ENCODE results near the gene FAM47E. TPM values are rescaled to one million over a fixed set of nuclear protein-coding genes. Genes with fewer than 3 reads are reported as not detected.

The FAM47E gene
- total and polyA plus RNA-seq, 4 donors, result 0.85 to 2.5 (median 1.7) TPM

DNA sequence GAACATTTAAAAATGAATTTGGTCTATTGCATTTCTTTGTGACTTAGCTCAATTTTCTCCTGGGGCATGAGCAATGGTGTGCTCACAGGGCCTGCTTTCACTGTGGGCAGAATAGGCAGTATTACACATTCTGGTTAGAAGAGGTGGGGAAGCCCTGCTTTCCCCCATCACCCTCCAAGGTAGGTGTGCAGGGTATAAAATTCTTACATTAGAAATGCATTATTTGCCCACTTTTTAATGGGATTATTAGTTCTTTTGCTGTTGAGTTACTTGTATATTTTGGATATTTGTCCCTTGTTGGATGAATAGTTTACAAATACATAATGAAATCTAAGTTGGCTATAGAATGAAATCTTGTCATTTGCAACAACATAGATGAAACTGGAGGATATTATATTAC is 46.7 kb downstream of the FAM47E start:
- Histone ChIP-seq H3K9ac (ENCODE audit: low read depth in 1 of 2, low read length in 2 of 2) (no peak overlapping the region), H3K9me3 (ENCODE audit: control insufficient read depth in 4 of 4, low read length in 3 of 4) (no peaks in the 10 kb centered on the region), H3K4me1 (ENCODE audit: control insufficient read depth in 4 of 4, insufficient read depth in 4 of 4, low read length in 3 of 4) (peaks cover 3 to 14% (median 8%) of the 10 kb centered on the region in 4 donors), H3K27me3 (ENCODE audit: control insufficient read depth in 4 of 4, insufficient read depth in 4 of 4, low read length in 3 of 4) (no peaks in the 10 kb centered on the region), H3K36me3 (ENCODE audit: control insufficient read depth in 4 of 4, insufficient read depth in 3 of 4, low read depth in 1 of 4, low read length in 3 of 4) (peaks cover 0 to 3% (median 0%) of the 10 kb centered on the region in 4 donors), H3K27ac (ENCODE audit: low read depth in 1 of 2, low read length in 2 of 2) (no peak overlapping the region), H3K4me3 (ENCODE audit: low read depth in 1 of 3, low read length in 3 of 3) (no peak overlapping the region)
- DNase-seq (ENCODE audit: low spot score), result no peak
- TF ChIP-seq JUND (IDR thresholded peaks at IDR 0.05) (no peak), RAD21 (IDR thresholded peaks at IDR 0.05) (no peak), RXRA (IDR thresholded peaks at IDR 0.05) (no peak), SP1 (IDR thresholded peaks at IDR 0.05) (no peak), HNF4G (IDR thresholded peaks at IDR 0.05) (no peak), YY1 (IDR thresholded peaks at IDR 0.05) (no peak), GABPA (IDR thresholded peaks at IDR 0.05 in 1 of 2, conservative IDR thresholded peaks at IDR 0.05 in 1 of 2) (no peak), FOXA1 (IDR thresholded peaks at IDR 0.05) (no peak), NR2F2 (IDR thresholded peaks at IDR 0.05) (no peak), HNF4A (conservative IDR thresholded peaks at IDR 0.05) (no peak), TAF1 (conservative IDR thresholded peaks at IDR 0.05) (no peak)
- TF ChIP-seq, protein P1, sequence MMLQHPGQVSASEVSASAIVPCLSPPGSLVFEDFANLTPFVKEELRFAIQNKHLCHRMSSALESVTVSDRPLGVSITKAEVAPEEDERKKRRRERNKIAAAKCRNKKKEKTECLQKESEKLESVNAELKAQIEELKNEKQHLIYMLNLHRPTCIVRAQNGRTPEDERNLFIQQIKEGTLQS (IDR thresholded peaks at IDR 0.05), result no peak
- TF ChIP-seq, protein P2, sequence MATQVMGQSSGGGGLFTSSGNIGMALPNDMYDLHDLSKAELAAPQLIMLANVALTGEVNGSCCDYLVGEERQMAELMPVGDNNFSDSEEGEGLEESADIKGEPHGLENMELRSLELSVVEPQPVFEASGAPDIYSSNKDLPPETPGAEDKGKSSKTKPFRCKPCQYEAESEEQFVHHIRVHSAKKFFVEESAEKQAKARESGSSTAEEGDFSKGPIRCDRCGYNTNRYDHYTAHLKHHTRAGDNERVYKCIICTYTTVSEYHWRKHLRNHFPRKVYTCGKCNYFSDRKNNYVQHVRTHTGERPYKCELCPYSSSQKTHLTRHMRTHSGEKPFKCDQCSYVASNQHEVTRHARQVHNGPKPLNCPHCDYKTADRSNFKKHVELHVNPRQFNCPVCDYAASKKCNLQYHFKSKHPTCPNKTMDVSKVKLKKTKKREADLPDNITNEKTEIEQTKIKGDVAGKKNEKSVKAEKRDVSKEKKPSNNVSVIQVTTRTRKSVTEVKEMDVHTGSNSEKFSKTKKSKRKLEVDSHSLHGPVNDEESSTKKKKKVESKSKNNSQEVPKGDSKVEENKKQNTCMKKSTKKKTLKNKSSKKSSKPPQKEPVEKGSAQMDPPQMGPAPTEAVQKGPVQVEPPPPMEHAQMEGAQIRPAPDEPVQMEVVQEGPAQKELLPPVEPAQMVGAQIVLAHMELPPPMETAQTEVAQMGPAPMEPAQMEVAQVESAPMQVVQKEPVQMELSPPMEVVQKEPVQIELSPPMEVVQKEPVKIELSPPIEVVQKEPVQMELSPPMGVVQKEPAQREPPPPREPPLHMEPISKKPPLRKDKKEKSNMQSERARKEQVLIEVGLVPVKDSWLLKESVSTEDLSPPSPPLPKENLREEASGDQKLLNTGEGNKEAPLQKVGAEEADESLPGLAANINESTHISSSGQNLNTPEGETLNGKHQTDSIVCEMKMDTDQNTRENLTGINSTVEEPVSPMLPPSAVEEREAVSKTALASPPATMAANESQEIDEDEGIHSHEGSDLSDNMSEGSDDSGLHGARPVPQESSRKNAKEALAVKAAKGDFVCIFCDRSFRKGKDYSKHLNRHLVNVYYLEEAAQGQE (IDR thresholded peaks at IDR 0.05), result no peak
- TF ChIP-seq, protein P3, sequence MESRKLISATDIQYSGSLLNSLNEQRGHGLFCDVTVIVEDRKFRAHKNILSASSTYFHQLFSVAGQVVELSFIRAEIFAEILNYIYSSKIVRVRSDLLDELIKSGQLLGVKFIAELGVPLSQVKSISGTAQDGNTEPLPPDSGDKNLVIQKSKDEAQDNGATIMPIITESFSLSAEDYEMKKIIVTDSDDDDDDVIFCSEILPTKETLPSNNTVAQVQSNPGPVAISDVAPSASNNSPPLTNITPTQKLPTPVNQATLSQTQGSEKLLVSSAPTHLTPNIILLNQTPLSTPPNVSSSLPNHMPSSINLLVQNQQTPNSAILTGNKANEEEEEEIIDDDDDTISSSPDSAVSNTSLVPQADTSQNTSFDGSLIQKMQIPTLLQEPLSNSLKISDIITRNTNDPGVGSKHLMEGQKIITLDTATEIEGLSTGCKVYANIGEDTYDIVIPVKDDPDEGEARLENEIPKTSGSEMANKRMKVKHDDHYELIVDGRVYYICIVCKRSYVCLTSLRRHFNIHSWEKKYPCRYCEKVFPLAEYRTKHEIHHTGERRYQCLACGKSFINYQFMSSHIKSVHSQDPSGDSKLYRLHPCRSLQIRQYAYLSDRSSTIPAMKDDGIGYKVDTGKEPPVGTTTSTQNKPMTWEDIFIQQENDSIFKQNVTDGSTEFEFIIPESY (IDR thresholded peaks at IDR 0.05), result no peak
- TF ChIP-seq, protein P4, sequence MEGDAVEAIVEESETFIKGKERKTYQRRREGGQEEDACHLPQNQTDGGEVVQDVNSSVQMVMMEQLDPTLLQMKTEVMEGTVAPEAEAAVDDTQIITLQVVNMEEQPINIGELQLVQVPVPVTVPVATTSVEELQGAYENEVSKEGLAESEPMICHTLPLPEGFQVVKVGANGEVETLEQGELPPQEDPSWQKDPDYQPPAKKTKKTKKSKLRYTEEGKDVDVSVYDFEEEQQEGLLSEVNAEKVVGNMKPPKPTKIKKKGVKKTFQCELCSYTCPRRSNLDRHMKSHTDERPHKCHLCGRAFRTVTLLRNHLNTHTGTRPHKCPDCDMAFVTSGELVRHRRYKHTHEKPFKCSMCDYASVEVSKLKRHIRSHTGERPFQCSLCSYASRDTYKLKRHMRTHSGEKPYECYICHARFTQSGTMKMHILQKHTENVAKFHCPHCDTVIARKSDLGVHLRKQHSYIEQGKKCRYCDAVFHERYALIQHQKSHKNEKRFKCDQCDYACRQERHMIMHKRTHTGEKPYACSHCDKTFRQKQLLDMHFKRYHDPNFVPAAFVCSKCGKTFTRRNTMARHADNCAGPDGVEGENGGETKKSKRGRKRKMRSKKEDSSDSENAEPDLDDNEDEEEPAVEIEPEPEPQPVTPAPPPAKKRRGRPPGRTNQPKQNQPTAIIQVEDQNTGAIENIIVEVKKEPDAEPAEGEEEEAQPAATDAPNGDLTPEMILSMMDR (IDR thresholded peaks at IDR 0.05; ENCODE audit: low read depth, low read length, missing input control), result no peak
- TF ChIP-seq, protein P5, sequence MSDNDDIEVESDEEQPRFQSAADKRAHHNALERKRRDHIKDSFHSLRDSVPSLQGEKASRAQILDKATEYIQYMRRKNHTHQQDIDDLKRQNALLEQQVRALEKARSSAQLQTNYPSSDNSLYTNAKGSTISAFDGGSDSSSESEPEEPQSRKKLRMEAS (IDR thresholded peaks at IDR 0.05), result no peak

DNA sequence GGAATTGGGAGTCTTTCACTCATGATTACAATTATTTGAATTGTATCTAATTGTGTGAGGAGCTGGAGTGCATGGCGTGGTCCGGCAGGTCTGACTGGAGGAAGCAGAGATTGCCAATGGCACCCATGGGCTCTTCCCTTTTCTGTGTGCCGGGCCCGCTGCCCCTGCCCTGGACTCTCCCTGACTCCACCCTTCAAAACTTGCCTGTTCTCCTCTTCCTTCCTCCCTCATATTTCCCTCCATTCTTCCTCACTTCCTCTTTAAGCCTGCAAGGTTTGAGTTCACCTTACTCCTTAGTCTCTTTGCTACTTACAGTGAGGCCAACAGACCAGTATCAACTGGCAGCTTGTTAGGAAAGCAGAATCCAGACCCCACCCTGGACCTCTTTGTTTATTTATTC is 48.5 kb downstream of the FAM47E start:
- Histone ChIP-seq H3K4me1 (ENCODE audit: control insufficient read depth in 4 of 4, insufficient read depth in 4 of 4, low read length in 3 of 4) (peaks cover 0 to 13% (median 11%) of the 10 kb centered on the region in 4 donors), H3K36me3 (ENCODE audit: control insufficient read depth in 4 of 4, insufficient read depth in 3 of 4, low read depth in 1 of 4, low read length in 3 of 4) (no peaks in the 10 kb centered on the region), H3K27ac (ENCODE audit: low read depth in 1 of 2, low read length in 2 of 2) (no peak overlapping the region), H3K9ac (ENCODE audit: low read depth in 1 of 2, low read length in 2 of 2) (no peak overlapping the region), H3K27me3 (ENCODE audit: control insufficient read depth in 4 of 4, insufficient read depth in 4 of 4, low read length in 3 of 4) (no peaks in the 10 kb centered on the region), H3K9me3 (ENCODE audit: control insufficient read depth in 4 of 4, low read length in 3 of 4) (no peaks in the 10 kb centered on the region), H3K4me3 (ENCODE audit: low read depth in 1 of 3, low read length in 3 of 3) (no peak overlapping the region)
- no peak for DNase-seq (ENCODE audit: low spot score)
- 72% methylated on average over 4 of the region's 4 CpGs for WGBS
- TF ChIP-seq, protein P1 (IDR thresholded peaks at IDR 0.05), result no peak
- TF ChIP-seq RAD21 (IDR thresholded peaks at IDR 0.05), result no peak
- TF ChIP-seq, protein P3 (IDR thresholded peaks at IDR 0.05), result no peak
- no peak for TF ChIP-seq HNF4A (conservative IDR thresholded peaks at IDR 0.05)
- TF ChIP-seq, protein P4 (IDR thresholded peaks at IDR 0.05; ENCODE audit: low read depth, low read length, missing input control), result no peak
- no peak for TF ChIP-seq HNF4G (IDR thresholded peaks at IDR 0.05)
- TF ChIP-seq JUND (IDR thresholded peaks at IDR 0.05), result no peak
- no peak for TF ChIP-seq FOXA1 (IDR thresholded peaks at IDR 0.05)
- TF ChIP-seq RXRA (IDR thresholded peaks at IDR 0.05), result no peak
- no peak for TF ChIP-seq TAF1 (conservative IDR thresholded peaks at IDR 0.05)

Data from liver (tissue), 9 donors.